ENCODE results near the gene EHD3. TPM values are rescaled to one million over a fixed set of nuclear protein-coding genes. Genes with fewer than 3 reads are reported as not detected.

The EHD3 gene
- total RNA-seq, 4 donors from 2014 or later, result 8.3 to 12.6 (median 9.3) TPM

GRCh38 chr2:31191931-31192330, 42.0 kb upstream of the EHD3 start:
- no peaks in the 10 kb centered on the region for H3K27me3 ChIP-seq
- no peak for TF ChIP-seq POLR2A (IDR thresholded peaks at IDR 0.05)
- TF ChIP-seq, protein P1, sequence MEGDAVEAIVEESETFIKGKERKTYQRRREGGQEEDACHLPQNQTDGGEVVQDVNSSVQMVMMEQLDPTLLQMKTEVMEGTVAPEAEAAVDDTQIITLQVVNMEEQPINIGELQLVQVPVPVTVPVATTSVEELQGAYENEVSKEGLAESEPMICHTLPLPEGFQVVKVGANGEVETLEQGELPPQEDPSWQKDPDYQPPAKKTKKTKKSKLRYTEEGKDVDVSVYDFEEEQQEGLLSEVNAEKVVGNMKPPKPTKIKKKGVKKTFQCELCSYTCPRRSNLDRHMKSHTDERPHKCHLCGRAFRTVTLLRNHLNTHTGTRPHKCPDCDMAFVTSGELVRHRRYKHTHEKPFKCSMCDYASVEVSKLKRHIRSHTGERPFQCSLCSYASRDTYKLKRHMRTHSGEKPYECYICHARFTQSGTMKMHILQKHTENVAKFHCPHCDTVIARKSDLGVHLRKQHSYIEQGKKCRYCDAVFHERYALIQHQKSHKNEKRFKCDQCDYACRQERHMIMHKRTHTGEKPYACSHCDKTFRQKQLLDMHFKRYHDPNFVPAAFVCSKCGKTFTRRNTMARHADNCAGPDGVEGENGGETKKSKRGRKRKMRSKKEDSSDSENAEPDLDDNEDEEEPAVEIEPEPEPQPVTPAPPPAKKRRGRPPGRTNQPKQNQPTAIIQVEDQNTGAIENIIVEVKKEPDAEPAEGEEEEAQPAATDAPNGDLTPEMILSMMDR (IDR thresholded peaks at IDR 0.05), result no peak
- no peak for TF ChIP-seq EP300 (IDR thresholded peaks at IDR 0.05)
- peaks cover 0 to 4% (median 0%) of the 10 kb centered on the region in 4 donors for H3K9me3 ChIP-seq
- no peak overlapping the region for H3K27ac ChIP-seq
- no peak for DNase-seq (ENCODE audit: low spot score in 2 of 2)
- no peak overlapping the region for H3K4me3 ChIP-seq
- H3K36me3 ChIP-seq, result no peaks in the 10 kb centered on the region
- H3K4me1 ChIP-seq, result no peaks in the 10 kb centered on the region
- WGBS, 2 donors, result 93 to 96% methylated on average over 9 to 10 of the region's 11 CpGs

- Histone ChIP-seq H3K4me1 (no peaks in the 10 kb centered on the region), H3K9me3 (peaks cover 0 to 4% (median 0%) of the 10 kb centered on the region in 4 donors), H3K36me3 (no peaks in the 10 kb centered on the region), H3K27ac (no peak overlapping the region), H3K4me3 (no peak overlapping the region), H3K27me3 (no peaks in the 10 kb centered on the region)
- TF ChIP-seq POLR2A (IDR thresholded peaks at IDR 0.05), result no peak
- TF ChIP-seq EP300 (IDR thresholded peaks at IDR 0.05), result no peak
- TF ChIP-seq, protein P1 (IDR thresholded peaks at IDR 0.05), result no peak
- 82 to 100% methylated on average over 2 of the region's 2 CpGs for WGBS, 2 donors
- no peak for DNase-seq (ENCODE audit: low spot score in 2 of 2)
Observed at GRCh38 chr2:31192396-31192795, 41.6 kb upstream of the EHD3 start.

GRCh38 chr2:31192851-31193392, 41.0 kb upstream of the EHD3 start:
- Histone ChIP-seq H3K4me3 (no peak overlapping the region), H3K36me3 (no peaks in the 10 kb centered on the region), H3K9me3 (peaks cover 0 to 4% (median 0%) of the 10 kb centered on the region in 4 donors), H3K27ac (no peak overlapping the region), H3K4me1 (no peaks in the 10 kb centered on the region), H3K27me3 (no peaks in the 10 kb centered on the region)
- 87 to 91% methylated on average over 12 of the region's 12 CpGs for WGBS, 2 donors
- no peak for DNase-seq (ENCODE audit: low spot score in 2 of 2)
- no peak for TF ChIP-seq EP300 (IDR thresholded peaks at IDR 0.05)

DNA sequence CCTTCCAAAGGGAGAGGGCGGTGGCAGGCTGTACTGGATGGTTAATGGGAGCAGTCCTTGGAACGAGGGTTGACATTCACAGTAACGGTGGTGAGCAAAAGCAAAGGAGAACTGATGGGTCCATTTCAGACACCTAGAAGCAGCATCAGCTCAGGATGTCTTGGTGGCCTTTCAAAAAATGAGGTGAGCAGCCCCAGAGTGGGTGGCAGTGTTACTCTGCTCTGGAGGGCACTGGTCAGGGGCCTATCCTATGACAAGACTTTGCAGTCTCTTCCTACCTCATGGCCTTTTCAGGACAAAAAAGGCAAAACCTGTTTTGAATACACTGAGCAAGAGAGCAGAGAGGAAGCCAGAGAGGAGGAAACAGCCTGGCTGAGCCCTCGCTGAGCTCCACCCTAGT, 40.1 kb upstream of the EHD3 start:
- no peak overlapping the region for H3K4me3 ChIP-seq
- H3K27me3 ChIP-seq, result no peaks in the 10 kb centered on the region
- no peaks in the 10 kb centered on the region for H3K36me3 ChIP-seq
- no peak for DNase-seq (ENCODE audit: low spot score in 2 of 2)
- 79 to 84% methylated on average over 4 of the region's 4 CpGs for WGBS, 2 donors
- no peak overlapping the region for H3K27ac ChIP-seq
- TF ChIP-seq, protein P1 (IDR thresholded peaks at IDR 0.05), result no peak
- TF ChIP-seq POLR2A (IDR thresholded peaks at IDR 0.05) (no peak), EP300 (IDR thresholded peaks at IDR 0.05) (no peak)
- H3K9me3 ChIP-seq, result peaks cover 0 to 4% (median 0%) of the 10 kb centered on the region in 4 donors
- H3K4me1 ChIP-seq, result no peaks in the 10 kb centered on the region

DNA sequence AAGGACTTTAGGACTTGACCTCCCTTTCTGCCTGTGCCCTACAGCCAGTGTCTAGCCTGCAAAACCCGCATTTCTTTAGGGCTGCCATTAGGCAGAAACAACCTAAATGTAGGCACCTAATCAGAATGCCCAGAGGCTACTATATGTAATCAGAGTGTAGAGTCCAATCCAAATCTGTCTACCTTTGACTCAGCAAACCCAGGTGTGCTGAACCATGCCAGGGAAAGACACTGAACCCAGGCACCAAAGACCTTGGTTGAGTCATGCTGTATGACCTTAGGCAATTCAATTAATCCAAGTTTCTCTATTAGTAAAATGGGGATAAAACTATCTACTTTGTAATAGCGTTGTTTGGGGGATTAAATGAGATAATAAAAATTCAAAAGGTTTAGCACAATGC, 37.3 kb upstream of the EHD3 start:
- peaks cover 0 to 4% (median 0%) of the 10 kb centered on the region in 4 donors for H3K9me3 ChIP-seq
- TF ChIP-seq EP300 (IDR thresholded peaks at IDR 0.05) (no peak), POLR2A (IDR thresholded peaks at IDR 0.05) (no peak)
- TF ChIP-seq, protein P1 (IDR thresholded peaks at IDR 0.05), result no peak
- no peaks in the 10 kb centered on the region for H3K27me3 ChIP-seq
- H3K27ac ChIP-seq, result no peak overlapping the region
- no peaks in the 10 kb centered on the region for H3K36me3 ChIP-seq
- no peak for DNase-seq (ENCODE audit: low spot score in 2 of 2)
- WGBS, 2 donors, result 93 to 94% methylated on average over 2 of the region's 2 CpGs
- H3K4me3 ChIP-seq, result no peak overlapping the region
- H3K4me1 ChIP-seq, result no peaks in the 10 kb centered on the region

DNA sequence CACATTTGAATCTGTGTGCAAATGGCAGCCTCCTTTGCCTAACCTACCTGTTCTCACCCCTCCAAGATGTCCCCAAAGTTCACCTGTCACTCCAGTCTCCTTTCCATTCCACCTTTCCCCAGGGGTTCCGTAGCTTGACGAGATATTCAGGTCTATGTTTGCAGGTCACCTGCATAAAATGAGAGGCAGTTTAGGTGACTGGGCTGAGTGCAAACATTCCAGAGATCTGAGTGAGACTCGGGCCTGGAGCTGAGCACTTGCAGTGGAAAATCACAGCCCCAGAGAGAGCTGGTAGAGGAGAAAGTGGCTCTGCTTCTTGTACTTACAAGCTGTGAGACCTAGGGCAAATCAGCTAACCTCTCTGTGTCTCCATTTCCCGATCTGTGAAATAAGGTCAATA, 36.8 kb upstream of the EHD3 start:
- TF ChIP-seq EP300 (IDR thresholded peaks at IDR 0.05), result no peak
- TF ChIP-seq POLR2A (IDR thresholded peaks at IDR 0.05), result no peak
- TF ChIP-seq, protein P1 (IDR thresholded peaks at IDR 0.05), result no peak
- H3K4me1 ChIP-seq, result no peaks in the 10 kb centered on the region
- H3K9me3 ChIP-seq, result peaks cover 0 to 4% (median 0%) of the 10 kb centered on the region in 4 donors
- no peak for DNase-seq (ENCODE audit: low spot score in 2 of 2)
- H3K36me3 ChIP-seq, result no peaks in the 10 kb centered on the region
- H3K4me3 ChIP-seq, result no peak overlapping the region
- no peaks in the 10 kb centered on the region for H3K27me3 ChIP-seq
- WGBS, 2 donors, result 90 to 92% methylated on average over 4 of the region's 4 CpGs
- H3K27ac ChIP-seq, result no peak overlapping the region
